ENCODE data around the gene IFNGR1. TPM values are rescaled to one million over a fixed set of nuclear protein-coding genes. Genes with fewer than 3 reads are reported as not detected.
A peak's percentile ranks its signal among the peaks of the same experiment; 100 is the strongest.

The IFNGR1 gene
- total and polyA plus RNA-seq, 4 donors, result 108 to 327 (median 149) TPM

DNA sequence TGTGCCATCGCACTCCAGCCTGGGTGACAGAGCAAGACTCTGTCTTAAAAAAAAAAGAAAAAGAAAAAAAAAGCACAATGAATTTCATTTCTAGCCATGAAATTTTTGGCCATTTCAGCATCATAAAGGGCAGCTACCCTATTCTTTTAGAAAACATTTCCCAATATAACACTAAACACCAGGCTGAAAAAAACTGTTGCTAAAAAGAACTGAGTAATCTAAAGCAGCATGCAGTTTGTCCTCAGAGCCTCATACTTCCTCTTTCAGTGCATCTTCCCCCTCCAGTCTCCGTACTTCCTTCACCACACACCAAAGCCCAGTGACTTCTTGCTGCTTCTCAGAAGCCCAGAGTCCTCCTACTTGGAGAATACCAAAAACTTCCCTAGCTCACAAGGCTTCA, 5.6 kb upstream of the IFNGR1 start:
- DNase-seq, result peak in 1 of 3 donors; percentile 19
- TF ChIP-seq, protein P1, sequence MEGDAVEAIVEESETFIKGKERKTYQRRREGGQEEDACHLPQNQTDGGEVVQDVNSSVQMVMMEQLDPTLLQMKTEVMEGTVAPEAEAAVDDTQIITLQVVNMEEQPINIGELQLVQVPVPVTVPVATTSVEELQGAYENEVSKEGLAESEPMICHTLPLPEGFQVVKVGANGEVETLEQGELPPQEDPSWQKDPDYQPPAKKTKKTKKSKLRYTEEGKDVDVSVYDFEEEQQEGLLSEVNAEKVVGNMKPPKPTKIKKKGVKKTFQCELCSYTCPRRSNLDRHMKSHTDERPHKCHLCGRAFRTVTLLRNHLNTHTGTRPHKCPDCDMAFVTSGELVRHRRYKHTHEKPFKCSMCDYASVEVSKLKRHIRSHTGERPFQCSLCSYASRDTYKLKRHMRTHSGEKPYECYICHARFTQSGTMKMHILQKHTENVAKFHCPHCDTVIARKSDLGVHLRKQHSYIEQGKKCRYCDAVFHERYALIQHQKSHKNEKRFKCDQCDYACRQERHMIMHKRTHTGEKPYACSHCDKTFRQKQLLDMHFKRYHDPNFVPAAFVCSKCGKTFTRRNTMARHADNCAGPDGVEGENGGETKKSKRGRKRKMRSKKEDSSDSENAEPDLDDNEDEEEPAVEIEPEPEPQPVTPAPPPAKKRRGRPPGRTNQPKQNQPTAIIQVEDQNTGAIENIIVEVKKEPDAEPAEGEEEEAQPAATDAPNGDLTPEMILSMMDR (IDR thresholded peaks at IDR 0.05; ENCODE audit: control extremely low read depth, extremely low read depth), result no peak
- no peaks in the 10 kb centered on the region for H3K27me3 ChIP-seq (ENCODE audit: control insufficient read depth in 3 of 3, insufficient read depth in 3 of 3, low read length in 2 of 3)
- H3K9me3 ChIP-seq (ENCODE audit: control insufficient read depth in 4 of 4, insufficient read depth in 3 of 4, low read length in 3 of 4), result no peaks in the 10 kb centered on the region
- peaks cover 0 to 23% (median 6%) of the 10 kb centered on the region in 5 donors for H3K4me1 ChIP-seq (ENCODE audit: control insufficient read depth in 5 of 5, insufficient read depth in 5 of 5, low read length in 5 of 5)
- no peaks in the 10 kb centered on the region for H3K36me3 ChIP-seq (ENCODE audit: control insufficient read depth in 4 of 4, insufficient read depth in 4 of 4, low read length in 4 of 4)
- H3K4me3 ChIP-seq, result no peak overlapping the region
- peak; percentile 22 for ATAC-seq (ENCODE audit: insufficient read depth, low FRiP score)
- H3K27ac ChIP-seq (ENCODE audit: low read depth in 1 of 2, low read length in 1 of 2), result peak overlapping the region in 1 of 2 donors; percentile 33
- no peak overlapping the region for H3K9ac ChIP-seq (ENCODE audit: insufficient read depth in 1 of 2, low read length in 2 of 2)
- 19 to 63% methylated on average over 2 of the region's 2 CpGs for WGBS, 2 donors

DNA sequence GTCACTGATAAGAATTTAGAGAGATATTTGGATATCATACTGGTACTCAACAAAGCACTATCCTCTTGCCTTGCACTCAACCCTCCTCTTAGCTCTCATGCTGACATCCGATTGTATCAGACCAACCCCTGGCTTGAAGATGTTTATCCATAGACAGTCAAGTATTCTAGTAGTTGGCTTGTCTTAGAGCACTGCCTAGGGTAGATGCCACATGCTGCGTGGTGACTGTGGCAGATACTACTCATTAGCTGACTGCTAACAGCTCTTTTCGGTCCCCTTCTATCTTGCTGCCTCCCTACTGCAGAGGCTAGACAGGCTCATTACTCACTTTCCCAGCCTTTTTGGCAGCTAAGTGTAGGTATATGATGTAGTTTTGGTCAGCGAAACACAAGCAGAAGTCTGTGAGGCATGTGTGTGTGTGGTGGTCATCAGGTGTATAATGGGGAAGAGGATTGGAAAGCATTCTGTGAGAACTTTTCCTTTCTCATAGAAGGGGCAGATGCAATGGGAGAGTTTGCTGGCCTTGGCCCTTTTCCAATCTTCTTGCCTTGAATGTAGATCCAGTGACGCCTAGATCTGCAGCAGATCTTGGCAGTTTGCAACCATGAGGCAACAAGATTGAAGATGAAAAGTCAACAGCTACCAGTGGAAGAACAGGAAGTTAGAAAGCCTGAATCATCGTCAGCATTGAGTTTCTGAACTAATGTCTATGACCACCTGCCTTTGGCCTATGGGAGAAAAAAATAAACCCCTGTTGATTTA, 4.4 kb upstream of the IFNGR1 start:
- H3K4me1 ChIP-seq (ENCODE audit: control insufficient read depth in 5 of 5, insufficient read depth in 5 of 5, low read length in 5 of 5), result peaks cover 0 to 23% (median 9%) of the 10 kb centered on the region in 5 donors
- H3K36me3 ChIP-seq (ENCODE audit: control insufficient read depth in 4 of 4, insufficient read depth in 4 of 4, low read length in 4 of 4), result no peaks in the 10 kb centered on the region
- no peaks in the 10 kb centered on the region for H3K9me3 ChIP-seq (ENCODE audit: control insufficient read depth in 4 of 4, insufficient read depth in 3 of 4, low read length in 3 of 4)
- WGBS, 2 donors, result 56 to 61% methylated on average over 6 of the region's 6 CpGs
- H3K27me3 ChIP-seq (ENCODE audit: control insufficient read depth in 3 of 3, insufficient read depth in 3 of 3, low read length in 2 of 3), result no peaks in the 10 kb centered on the region
- no peak overlapping the region for H3K9ac ChIP-seq (ENCODE audit: insufficient read depth in 1 of 2, low read length in 2 of 2)
- TF ChIP-seq, protein P1 (IDR thresholded peaks at IDR 0.05; ENCODE audit: control extremely low read depth, extremely low read depth), result no peak
- no peak overlapping the region for H3K4me3 ChIP-seq
- ATAC-seq (ENCODE audit: insufficient read depth, low FRiP score) (no peak), DNase-seq (peak in 2 of 3 donors; percentile 42 to 57)
- peak overlapping the region; percentile 26 to 87 for H3K27ac ChIP-seq (ENCODE audit: low read depth in 1 of 2, low read length in 1 of 2)

DNA sequence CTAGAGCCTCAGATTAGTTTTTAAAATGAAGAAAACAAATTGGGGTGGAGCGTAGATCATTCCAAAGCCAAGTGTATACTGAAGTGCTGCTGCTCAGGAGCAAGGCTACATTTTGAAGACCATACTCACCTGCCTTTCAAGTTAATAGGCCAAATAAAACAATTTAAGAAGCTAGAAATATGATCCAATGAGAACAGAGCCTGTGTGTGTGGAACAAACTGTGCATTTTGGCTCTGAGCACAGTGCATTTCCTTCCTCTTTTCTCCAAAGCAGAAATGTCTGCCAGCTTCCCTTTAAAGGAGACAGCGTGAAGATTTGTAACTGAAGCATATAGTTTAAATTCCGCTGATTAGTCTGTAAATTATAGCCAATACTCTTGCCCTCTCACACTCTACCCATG, 3.2 kb upstream of the IFNGR1 start:
- H3K27ac ChIP-seq (ENCODE audit: low read depth in 1 of 2, low read length in 1 of 2), result peak overlapping the region; percentile 71 to 77
- no peaks in the 10 kb centered on the region for H3K27me3 ChIP-seq (ENCODE audit: control insufficient read depth in 3 of 3, insufficient read depth in 3 of 3, low read length in 2 of 3)
- ATAC-seq (ENCODE audit: insufficient read depth, low FRiP score) (no peak), DNase-seq (peak in 2 of 3 donors; percentile 50 to 72)
- TF ChIP-seq, protein P1 (IDR thresholded peaks at IDR 0.05; ENCODE audit: control extremely low read depth, extremely low read depth), result no peak
- H3K4me1 ChIP-seq (ENCODE audit: control insufficient read depth in 5 of 5, insufficient read depth in 5 of 5, low read length in 5 of 5), result peaks cover 0 to 24% (median 15%) of the 10 kb centered on the region in 5 donors
- WGBS, 2 donors, result 16 to 23% methylated on average over 3 of the region's 3 CpGs
- no peak overlapping the region for H3K4me3 ChIP-seq
- H3K9me3 ChIP-seq (ENCODE audit: control insufficient read depth in 4 of 4, insufficient read depth in 3 of 4, low read length in 3 of 4), result no peaks in the 10 kb centered on the region
- peak overlapping the region in 1 of 2 donors; percentile 23 for H3K9ac ChIP-seq (ENCODE audit: insufficient read depth in 1 of 2, low read length in 2 of 2)
- no peaks in the 10 kb centered on the region for H3K36me3 ChIP-seq (ENCODE audit: control insufficient read depth in 4 of 4, insufficient read depth in 4 of 4, low read length in 4 of 4)
